HEK293 (cell line): Measurements from ENCODE around the gene CCR9.

ENCODE experiments used
- CTCF ChIA-PET: fragments of 350-600 bp; formaldehyde crosslinking; extraction: SDS; loops from one replicate; lab custom pipeline; 2021; ENCODE audit warnings: antibody characterized with exemption; lab: Yijun Ruan, JAX
- POLR2A ChIA-PET: fragments of 300-600 bp; formaldehyde crosslinking; extraction: SDS; loops from one replicate; lab custom pipeline; 2020; ENCODE audit warnings: antibody characterized with exemption, inconsistent platforms; lab: Yijun Ruan, JAX
- H3K27ac ChIP-seq: fragments of 200-500 bp; sonication (Bioruptor generic); 2 replicates; pipeline ENCODE4 v1.5.1; 2014; ENCODE audit warnings: low read depth, low read length, control low read depth, inconsistent platforms; ENCODE audit errors: extremely low read depth
- H3K36me3 ChIP-seq, 2 experiments: fragments of 200-500 bp in 1 of 2; sonication (Bioruptor generic) in 1 of 2; 1 replicate in 1 of 2; 2 replicates in 1 of 2; pipeline ENCODE4 v1.5.1; 2014 to 2017; ENCODE audit warnings: inconsistent platforms in 2 of 2, low read length in 2 of 2; ENCODE audit not compliant: control insufficient read depth in 2 of 2, insufficient read depth in 1 of 2
- H3K4me1 ChIP-seq: fragments of 200-500 bp; sonication (Bioruptor generic); 2 replicates; pipeline ENCODE4 v1.5.1; 2014; ENCODE audit warnings: mild to moderate bottlenecking, low read length, inconsistent platforms; ENCODE audit not compliant: control insufficient read depth, insufficient read depth
- H3K4me3 ChIP-seq: 2 replicates; pipeline ENCODE4 v1.5.1; 2011; ENCODE audit warnings: low read depth, mild to moderate bottlenecking, control low read depth, low read length, moderate library complexity
- H3K9me3 ChIP-seq: fragments of 200-500 bp; sonication (Bioruptor generic); 2 replicates; pipeline ENCODE4 v1.5.1; 2014; ENCODE audit warnings: low read depth, low read length, inconsistent platforms; ENCODE audit not compliant: control insufficient read depth, insufficient read depth
- BCL6B ChIP-seq: fragments of 450-650 bp; formaldehyde crosslinking; IDR thresholded peaks from 2 replicates; pipeline ENCODE4 v1.5.1; 2017; ENCODE audit warnings: missing biosample characterization, missing genetic modification characterization
- GLI4 ChIP-seq: fragments of 450-650 bp; formaldehyde crosslinking; IDR thresholded peaks from 2 replicates; pipeline ENCODE4 v1.5.1; 2016; ENCODE audit warnings: missing biosample characterization, missing genetic modification characterization
- HIC1 ChIP-seq: fragments of 450-650 bp; formaldehyde crosslinking; IDR thresholded peaks from 2 replicates; pipeline ENCODE4 v1.5.1; 2016; ENCODE audit warnings: missing biosample characterization, missing genetic modification characterization
- IKZF3 ChIP-seq: fragments of 450-650 bp; IDR thresholded peaks from 2 replicates; pipeline ENCODE4 v1.5.0; 2018; ENCODE audit warnings: missing biosample characterization, mild to moderate bottlenecking, missing genetic modification characterization, moderate library complexity
- SCRT2 ChIP-seq: fragments of 450-650 bp; formaldehyde crosslinking; IDR thresholded peaks from 2 replicates; pipeline ENCODE4 v1.5.1; 2016; ENCODE audit warnings: missing biosample characterization, missing genetic modification characterization
- SP3 ChIP-seq: fragments of 450-650 bp; formaldehyde crosslinking; IDR thresholded peaks from 2 replicates; pipeline ENCODE4 v1.5.1; 2016; ENCODE audit warnings: missing biosample characterization, missing genetic modification characterization
- WT1 ChIP-seq: fragments of 450-650 bp; formaldehyde crosslinking; IDR thresholded peaks from 2 replicates; pipeline ENCODE4 v1.5.1; 2016; ENCODE audit warnings: missing biosample characterization, missing genetic modification characterization
- ZBTB1 ChIP-seq: fragments of 450-650 bp; formaldehyde crosslinking; IDR thresholded peaks from 2 replicates; pipeline ENCODE4 v1.5.1; 2016; ENCODE audit warnings: missing biosample characterization, missing genetic modification characterization
- ZBTB20 ChIP-seq: fragments of 450-650 bp; formaldehyde crosslinking; IDR thresholded peaks from 2 replicates; pipeline ENCODE4 v1.5.1; 2016; ENCODE audit warnings: missing biosample characterization, missing genetic modification characterization
- ZFP41 ChIP-seq: fragments of 450-650 bp; formaldehyde crosslinking; IDR thresholded peaks from 2 replicates; pipeline ENCODE4 v1.5.1; 2016; ENCODE audit warnings: missing biosample characterization, missing genetic modification characterization, borderline replicate concordance
- ZFP69B ChIP-seq: fragments of 450-650 bp; formaldehyde crosslinking; IDR thresholded peaks from 2 replicates; pipeline ENCODE4 v1.5.1; 2016; ENCODE audit warnings: missing biosample characterization, missing genetic modification characterization
- ZNF114 ChIP-seq: fragments of 450-650 bp; formaldehyde crosslinking; IDR thresholded peaks from 2 replicates; pipeline ENCODE4 v1.5.0; 2017; ENCODE audit warnings: missing biosample characterization, missing genetic modification characterization
- ZNF2 ChIP-seq: fragments of 450-650 bp; formaldehyde crosslinking; IDR thresholded peaks from 2 replicates; pipeline ENCODE4 v1.5.1; 2016; ENCODE audit warnings: missing biosample characterization, missing genetic modification characterization
- ZNF221 ChIP-seq: fragments of 450-650 bp; formaldehyde crosslinking; IDR thresholded peaks from 2 replicates; pipeline ENCODE4 v1.5.1; 2017; ENCODE audit warnings: missing biosample characterization, missing genetic modification characterization, borderline replicate concordance
- ZNF302 ChIP-seq: fragments of 450-650 bp; formaldehyde crosslinking; IDR thresholded peaks from 2 replicates; pipeline ENCODE4 v1.5.1; 2016; ENCODE audit warnings: missing biosample characterization, missing genetic modification characterization, low read depth
- ZNF335 ChIP-seq: fragments of 450-650 bp; formaldehyde crosslinking; conservative IDR thresholded peaks from 2 replicates; pipeline ENCODE4 v1.5.1; 2016; ENCODE audit warnings: missing biosample characterization, missing genetic modification characterization
- ZNF350 ChIP-seq: fragments of 450-650 bp; formaldehyde crosslinking; IDR thresholded peaks from 2 replicates; pipeline ENCODE4 v1.5.0; 2017; ENCODE audit warnings: missing biosample characterization, mild to moderate bottlenecking, missing genetic modification characterization
- ZNF362 ChIP-seq: fragments of 450-650 bp; formaldehyde crosslinking; IDR thresholded peaks from 2 replicates; pipeline ENCODE4 v1.5.1; 2016; ENCODE audit warnings: missing biosample characterization, missing genetic modification characterization
- ZNF366 ChIP-seq: fragments of 450-650 bp; formaldehyde crosslinking; conservative IDR thresholded peaks from 2 replicates; pipeline ENCODE4 v1.5.1; 2016; ENCODE audit warnings: missing biosample characterization, missing genetic modification characterization
- ZNF510 ChIP-seq: fragments of 450-650 bp; formaldehyde crosslinking; IDR thresholded peaks from 2 replicates; pipeline ENCODE4 v1.5.1; 2018; ENCODE audit warnings: mild to moderate bottlenecking, missing genetic modification characterization, missing biosample characterization; ENCODE audit not compliant: insufficient replicate concordance
- ZNF518A ChIP-seq: fragments of 450-650 bp; formaldehyde crosslinking; conservative IDR thresholded peaks from 2 replicates; pipeline ENCODE4 v1.5.1; 2016; ENCODE audit warnings: low read depth, missing biosample characterization, missing genetic modification characterization
- ZNF530 ChIP-seq: fragments of 450-650 bp; formaldehyde crosslinking; IDR thresholded peaks from 2 replicates; pipeline ENCODE4 v1.5.1; 2016; ENCODE audit warnings: low read depth, missing biosample characterization, missing genetic modification characterization
- ZNF561 ChIP-seq: fragments of 450-650 bp; IDR thresholded peaks from 2 replicates; pipeline ENCODE4 v1.5.1; 2018; ENCODE audit warnings: missing biosample characterization, missing genetic modification characterization, borderline replicate concordance
- ZNF623 ChIP-seq: fragments of 450-650 bp; formaldehyde crosslinking; IDR thresholded peaks from 2 replicates; pipeline ENCODE4 v1.5.1; 2016; ENCODE audit warnings: missing biosample characterization, missing genetic modification characterization
- ZNF629 ChIP-seq: fragments of 450-650 bp; formaldehyde crosslinking; IDR thresholded peaks from 2 replicates; pipeline ENCODE4 v1.5.1; 2017; ENCODE audit warnings: missing biosample characterization, missing genetic modification characterization
- ZNF660 ChIP-seq: fragments of 450-650 bp; IDR thresholded peaks from 2 replicates; pipeline ENCODE4 v1.5.1; 2018; ENCODE audit warnings: missing biosample characterization, mild to moderate bottlenecking, missing genetic modification characterization
- ZSCAN23 ChIP-seq: fragments of 450-650 bp; formaldehyde crosslinking; IDR thresholded peaks from 2 replicates; pipeline ENCODE4 v1.5.1; 2016; ENCODE audit warnings: missing biosample characterization, missing genetic modification characterization

Gene CCR9

GRCh38 chr3:45910892-45911291 is 24.5 kb downstream of the CCR9 start:
- ChIA-PET CTCF (interaction anchor here (1.2 kb wide), 1 partner anchor 168 kb away, joined by 3 read pairs; no protein-coding TSS in a partner anchor), POLR2A (no interaction called here)
- Histone ChIP-seq H3K4me1 (no peaks in the 10 kb centered on the region), H3K9me3 (no peaks in the 10 kb centered on the region), H3K4me3 (no peak overlapping the region), H3K27ac (no peak overlapping the region), H3K36me3 (no peaks in the 10 kb centered on the region)
- TF ChIP-seq ZNF561 (tag by site-specific recombination) (no peak), ZNF114 (tag by site-specific recombination) (no peak), ZNF660 (tag by site-specific recombination) (no peak), ZBTB1 (tag by site-specific recombination) (no peak), IKZF3 (tag by site-specific recombination) (no peak), ZNF510 (no peak), ZFP41 (tag by site-specific recombination) (no peak), ZFP69B (tag by site-specific recombination) (no peak), ZNF366 (tag by site-specific recombination) (no peak), HIC1 (no peak), ZNF362 (no peak), ZNF350 (tag by site-specific recombination) (no peak), ZNF530 (no peak), SCRT2 (tag by site-specific recombination) (no peak), ZNF629 (tag by site-specific recombination) (no peak), ZNF623 (no peak), SP3 (tag by site-specific recombination) (no peak), WT1 (no peak), ZNF335 (no peak), ZSCAN23 (tag by site-specific recombination) (no peak)

DNA sequence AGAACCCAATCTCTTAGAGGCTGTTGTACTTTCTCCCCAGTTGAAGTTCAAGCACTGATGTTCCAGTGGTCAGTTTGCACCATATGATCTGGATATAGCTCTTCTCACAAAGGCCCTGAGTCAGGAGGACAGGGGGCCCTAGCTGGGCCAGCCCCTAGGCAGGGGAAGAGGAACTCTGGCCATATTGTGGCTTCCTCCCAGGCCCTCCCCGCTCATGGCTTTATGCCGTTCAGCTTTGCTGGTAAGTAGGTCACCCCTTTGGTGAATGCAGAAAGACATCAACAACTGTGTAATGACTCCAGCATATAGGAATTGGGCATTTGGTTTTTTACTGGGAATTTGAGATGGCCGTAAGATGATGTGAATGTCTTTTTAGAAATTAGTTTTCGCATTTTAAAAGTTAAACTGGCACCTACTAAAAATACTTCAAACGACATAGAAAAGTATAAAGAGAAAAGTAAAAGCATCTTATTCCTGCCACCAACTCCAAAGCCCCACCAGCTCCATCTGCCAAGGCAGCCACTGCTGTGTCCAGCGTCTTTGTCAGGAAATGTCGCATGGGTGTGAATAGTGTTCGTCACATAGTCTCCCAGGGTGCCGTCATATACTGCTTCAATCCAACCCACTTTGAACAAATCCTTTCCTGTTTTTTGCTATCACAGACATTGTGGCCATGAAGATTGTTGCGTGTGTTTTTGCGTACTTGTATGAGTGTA is 25.3 kb downstream of the CCR9 start:
- H3K4me3 ChIP-seq, result no peak overlapping the region
- no peaks in the 10 kb centered on the region for H3K9me3 ChIP-seq
- no peaks in the 10 kb centered on the region for H3K4me1 ChIP-seq
- no peak overlapping the region for H3K27ac ChIP-seq
- POLR2A ChIA-PET, result no interaction called here
- no peak for TF ChIP-seq ZNF302
- no peak for TF ChIP-seq GLI4
- TF ChIP-seq ZNF2 (tag by site-specific recombination), result no peak
- no peak for TF ChIP-seq ZNF221 (tag by site-specific recombination)
- no peak for TF ChIP-seq BCL6B
- TF ChIP-seq ZBTB20 (tag by site-specific recombination), result no peak
- TF ChIP-seq ZNF518A (tag by site-specific recombination), result no peak
- TF ChIP-seq, all 188 proteins: peak for 0
- CTCF ChIA-PET, result no interaction called here
- H3K36me3 ChIP-seq, result no peaks in the 10 kb centered on the region
